H1 (cell line): ENCODE measurements around the gene BPIFB3. TPM values are rescaled to one million over a fixed set of nuclear protein-coding genes. Genes with fewer than 3 reads are reported as not detected.

ENCODE experiments used
- CTCF ChIA-PET: fragments of 300-600 bp; sonication (Branson Sonifier 250); formaldehyde crosslinking; loops from one replicate; lab custom pipeline; 2021; ENCODE audit not compliant: partially characterized antibody; lab: Charles Lee
- POLR2A ChIA-PET: fragments of 300-600 bp; sonication (Branson Sonifier 250); formaldehyde crosslinking; loops from one replicate; lab custom pipeline; 2021; ENCODE audit warnings: inconsistent platforms; ENCODE audit not compliant: partially characterized antibody; lab: Charles Lee
- DNase-seq, 2 experiments: peaks; one replicate each; pipeline versions ENCODE4 v3.0.0 to v3.0.0-alpha.2; 2010 to 2022; ENCODE audit warnings: low spot score in 2 of 2, low read depth in 1 of 2, mixed read lengths in 1 of 2
- FAIRE-seq: peaks from 2 replicates; lab custom pipeline; 2011; peaks lifted over from hg19 to GRCh38; lab: Jason Lieb, UNC
- H2AFZ ChIP-seq: 2 replicates; pipeline ENCODE4 v1.8.1; 2012; ENCODE audit warnings: low read length, inconsistent platforms
- H2AK5ac ChIP-seq: 2 replicates; pipeline ENCODE4 v1.6.1; 2013; ENCODE audit warnings: low read depth, low read length
- H2BK120ac ChIP-seq: replicated peaks from 2 replicates; pipeline ENCODE3; 2013; ENCODE audit warnings: low read depth, low read length, inconsistent platforms
- H2BK12ac ChIP-seq: 2 replicates; pipeline ENCODE4 v1.6.1; 2013; ENCODE audit warnings: low read depth, low read length
- H2BK15ac ChIP-seq: 2 replicates; pipeline ENCODE4 v1.6.1; 2013; ENCODE audit warnings: low read length
- H2BK20ac ChIP-seq: 2 replicates; pipeline ENCODE4 v1.6.1; 2013; ENCODE audit warnings: low read length
- H2BK5ac ChIP-seq: 2 replicates; pipeline ENCODE4 v1.6.1; 2013; ENCODE audit warnings: low read depth, low read length
- H3K14ac ChIP-seq: 2 replicates; pipeline ENCODE4 v1.6.1; 2013; ENCODE audit warnings: inconsistent platforms; ENCODE audit not compliant: insufficient read length
- H3K18ac ChIP-seq: 2 replicates; pipeline ENCODE4 v1.6.1; 2013; ENCODE audit warnings: low read length; ENCODE audit errors: extremely low read depth
- H3K23ac ChIP-seq: 2 replicates; pipeline ENCODE4 v1.6.1; 2013; ENCODE audit warnings: inconsistent platforms; ENCODE audit not compliant: insufficient read length
- H3K23me2 ChIP-seq: 2 replicates; pipeline ENCODE4 v1.6.1; 2013; ENCODE audit warnings: low read depth, low read length
- H3K27ac ChIP-seq: 2 replicates; pipeline ENCODE4 v1.6.1; 2011; ENCODE audit warnings: low read depth, low read length, inconsistent platforms
- H3K27me3 ChIP-seq, 4 experiments: replicated peaks in 1 of 4; 1 replicate in 1 of 4; 2 replicates in 3 of 4; pipeline versions ENCODE4 v1.6.1 to v1.8.1; 2011 to 2013; ENCODE audit warnings: low read length in 3 of 4, mild to moderate bottlenecking in 3 of 4, inconsistent platforms in 2 of 4, mixed read lengths in 2 of 4, moderate library complexity in 1 of 4; ENCODE audit not compliant: control insufficient read depth in 3 of 4, insufficient read depth in 3 of 4; ENCODE audit errors: extremely low read depth in 1 of 4
- H3K36me3 ChIP-seq, 4 experiments: 2 replicates each; pipeline versions ENCODE4 v1.6.1 to v1.8.1; 2011 to 2013; ENCODE audit warnings: mild to moderate bottlenecking in 4 of 4, low read length in 3 of 4, moderate library complexity in 2 of 4, control low read depth in 1 of 4, inconsistent platforms in 1 of 4; ENCODE audit not compliant: insufficient read depth in 4 of 4, control insufficient read depth in 2 of 4
- H3K4ac ChIP-seq: replicated peaks from 2 replicates; pipeline ENCODE3; 2013; ENCODE audit warnings: low read length, low read depth, mixed read lengths, inconsistent platforms; ENCODE audit not compliant: insufficient read length
- H3K4me1 ChIP-seq, 4 experiments: replicated peaks in 1 of 4; 1 replicate in 1 of 4; 2 replicates in 3 of 4; pipeline versions ENCODE4 v1.6.1 to v1.8.1; 2011 to 2013; ENCODE audit warnings: low read length in 3 of 4, inconsistent platforms in 2 of 4, mixed read lengths in 1 of 4; ENCODE audit not compliant: insufficient read depth in 4 of 4, control insufficient read depth in 3 of 4
- H3K4me2 ChIP-seq, 2 experiments: 2 replicates each; pipeline versions ENCODE4 v1.6.1 to v1.8.1; 2011 to 2013; ENCODE audit warnings: low read depth in 2 of 2, low read length in 2 of 2, control low read depth in 1 of 2, inconsistent platforms in 1 of 2, mild to moderate bottlenecking in 1 of 2; ENCODE audit not compliant: insufficient read depth in 1 of 2
- H3K4me3 ChIP-seq, 4 experiments: fragments of 200-600, 300-600 bp in 1 of 4; sonication (generic), shearing (Covaris generic), sonication (Bioruptor Twin) in 1 of 4; 2 replicates each; pipeline versions ENCODE4 v1.5.1 to v1.8.1; 2011 to 2016; ENCODE audit warnings: low read length in 4 of 4, low read depth in 3 of 4, control low read depth in 2 of 4, inconsistent platforms in 2 of 4, mild to moderate bottlenecking in 2 of 4, mixed read lengths in 1 of 4, moderate library complexity in 1 of 4; ENCODE audit not compliant: insufficient read depth in 2 of 4; ENCODE audit errors: extremely low read depth in 1 of 4
- H3K56ac ChIP-seq: replicated peaks from 2 replicates; pipeline ENCODE3; 2013; ENCODE audit warnings: low read depth, mild to moderate bottlenecking, mixed read lengths, low read length, inconsistent platforms; ENCODE audit not compliant: insufficient read length
- H3K79me1 ChIP-seq: 2 replicates; pipeline ENCODE4 v1.6.1; 2013; ENCODE audit warnings: low read depth, low read length, control low read depth
- H3K79me2 ChIP-seq, 2 experiments: 2 replicates each; pipeline versions ENCODE4 v1.6.1 to v1.8.1; 2012 to 2013; ENCODE audit warnings: low read length in 2 of 2, mild to moderate bottlenecking in 2 of 2, inconsistent platforms in 1 of 2; ENCODE audit not compliant: insufficient read depth in 2 of 2, control insufficient read depth in 1 of 2
- H3K9ac ChIP-seq, 4 experiments: replicated peaks in 1 of 4; 1 replicate in 1 of 4; 2 replicates in 3 of 4; pipeline versions ENCODE4 v1.6.1 to v1.8.1; 2011 to 2013; ENCODE audit warnings: low read depth in 3 of 4, low read length in 3 of 4, control low read depth in 2 of 4, mild to moderate bottlenecking in 2 of 4, moderate library complexity in 2 of 4, inconsistent platforms in 1 of 4; ENCODE audit errors: extremely low read depth in 1 of 4
- H3K9me3 ChIP-seq, 2 experiments: 2 replicates each; pipeline versions ENCODE4 v1.6.1 to v1.8.1; 2012 to 2013; ENCODE audit warnings: mild to moderate bottlenecking in 2 of 2, moderate library complexity in 2 of 2, control low read depth in 1 of 2, inconsistent platforms in 1 of 2, low read depth in 1 of 2, low read length in 1 of 2, mixed read lengths in 1 of 2; ENCODE audit not compliant: insufficient read depth in 2 of 2
- H4K20me1 ChIP-seq, 2 experiments: replicated peaks in 1 of 2; 2 replicates each; pipeline versions ENCODE3 to v1.8.1; 2011 to 2013; ENCODE audit warnings: inconsistent platforms in 2 of 2, low read length in 2 of 2, mild to moderate bottlenecking in 1 of 2; ENCODE audit not compliant: insufficient read depth in 2 of 2, control insufficient read depth in 1 of 2
- H4K5ac ChIP-seq: 2 replicates; pipeline ENCODE4 v1.6.1; 2013; ENCODE audit warnings: low read length, low read depth, mixed read lengths, inconsistent platforms; ENCODE audit not compliant: insufficient read length
- H4K8ac ChIP-seq: 2 replicates; pipeline ENCODE4 v1.8.0; 2013; ENCODE audit warnings: mild to moderate bottlenecking, moderate library complexity, low read length, inconsistent platforms; ENCODE audit not compliant: insufficient read depth; ENCODE audit errors: extremely low read depth
- H4K91ac ChIP-seq: replicated peaks from 2 replicates; pipeline ENCODE3; 2013; ENCODE audit warnings: low read length, mixed read lengths, inconsistent platforms; ENCODE audit not compliant: insufficient read length
- EP300 ChIP-seq, 2 experiments: IDR thresholded peaks; 1 replicate in 1 of 2; 2 replicates in 1 of 2; pipeline ENCODE4 v1.6.1; 2011 to 2012; ENCODE audit warnings: low read depth in 2 of 2, low read length in 2 of 2, mild to moderate bottlenecking in 2 of 2, borderline replicate concordance in 1 of 2, inconsistent platforms in 1 of 2, moderate library complexity in 1 of 2
- KDM4A ChIP-seq: IDR thresholded peaks from one replicate; pipeline ENCODE4 v1.7.1; 2012; ENCODE audit warnings: low read depth, mild to moderate bottlenecking, moderate library complexity, low read length, inconsistent platforms; ENCODE audit not compliant: severe bottlenecking
- SP4 ChIP-seq: IDR thresholded peaks from 2 replicates; pipeline ENCODE4 v1.6.1; 2012; ENCODE audit warnings: low read length, inconsistent platforms
- SRF ChIP-seq: IDR thresholded peaks from 2 replicates; pipeline ENCODE4 v1.6.1; 2011; ENCODE audit warnings: mild to moderate bottlenecking, low read depth, low read length, moderate library complexity
- WGBS, 2 experiments: shearing (Covaris generic) in 1 of 2; methylation state at CpG; one replicate each; pipeline versions ENCODE4 v1.1.6 to v1.1.7; 2013 to 2015; ENCODE audit warnings: low lambda C conversion rate in 2 of 2, mixed read lengths in 2 of 2, inconsistent platforms in 1 of 2, low coverage in 1 of 2, missing lambda C conversion rate in 1 of 2; ENCODE audit not compliant: insufficient replicate concordance in 2 of 2, insufficient coverage in 1 of 2, insufficient read length in 1 of 2; ENCODE audit errors: extremely low coverage in 1 of 2, missing lambda C conversion rate in 1 of 2; 5-methylcytosine and 5-hydroxymethylcytosine counted together
- polyA plus RNA-seq, 7 experiments: library from polyadenylated mRNA; depleted of rRNA in 3 of 7; stranded (reverse) in 5 of 7; unstranded in 2 of 7; fragments of >200 nt in 5 of 7; fragments of 200-250 nt in 2 of 7; gene quantifications; 1 replicate in 5 of 7; 2 replicates in 1 of 7; 4 replicates in 1 of 7; pipeline versions ENCODE4 v1.2.1 to v1.2.3, GENCODE V29; 2011 to 2013; ENCODE audit warnings: missing spikeins in 2 of 7, mixed read lengths in 2 of 7
- total RNA-seq: library from RNA; stranded (reverse); fragmentation: NEBNext Ultra II Directional; extraction: Animal tissue kit (Norgen Biotek cat#: 25700); gene quantifications from 2 replicates; pipeline ENCODE4 v1.2.1, GENCODE V29; 2021

Gene BPIFB3
- total and polyA plus RNA-seq, 2 of the 8 experiments (the other 6 are each of a cell fraction or from before 2014, with no cell fraction given): not detected

DNA sequence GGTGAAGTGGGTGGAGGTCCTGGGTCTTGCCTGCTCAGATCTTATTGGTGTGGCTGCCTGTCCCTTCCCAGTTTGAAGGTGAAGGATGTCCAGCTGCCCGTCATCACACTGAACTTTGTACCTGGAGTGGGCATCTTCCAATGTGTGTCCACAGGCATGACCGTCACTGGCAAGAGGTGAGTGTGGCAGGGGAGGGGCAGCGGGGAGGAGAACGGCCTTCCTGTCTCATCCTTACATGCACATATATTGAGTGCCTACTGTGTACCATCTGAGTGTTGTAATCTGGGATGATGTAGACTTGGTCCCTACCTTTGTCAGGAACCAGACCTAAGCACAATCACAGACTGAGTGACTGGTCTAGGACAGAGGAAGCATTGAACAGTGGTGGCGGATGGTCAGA lies 19.6 kb upstream of the BPIFB3 start:
- Histone ChIP-seq H3K9ac (no peak overlapping the region), H3K79me2 (no peaks in the 10 kb centered on the region), H3K14ac (no peak overlapping the region), H3K4me3 (no peak overlapping the region), H2AFZ (no peak overlapping the region), H3K9me3 (no peaks in the 10 kb centered on the region), H3K4me1 (no peaks in the 10 kb centered on the region), H4K8ac (no peak overlapping the region), H3K23ac (no peak overlapping the region), H2AK5ac (no peak overlapping the region), H3K79me1 (no peaks in the 10 kb centered on the region), H3K18ac (no peak overlapping the region), H3K27ac (no peak overlapping the region), H2BK20ac (no peak overlapping the region), H2BK120ac (no peak overlapping the region), H4K91ac (no peak overlapping the region), H3K23me2 (peaks cover 7% of the 10 kb centered on the region; the same call in 1 of the 2 replicates), H2BK5ac (no peak overlapping the region), H3K4me2 (no peak overlapping the region), H3K27me3 (no peaks in the 10 kb centered on the region), H3K4ac (no peak overlapping the region), H3K56ac (no peak overlapping the region), H4K5ac (no peak overlapping the region), H4K20me1 (no peaks in the 10 kb centered on the region), H2BK15ac (no peak overlapping the region), H2BK12ac (no peak overlapping the region), H3K36me3 (no peaks in the 10 kb centered on the region)
- TF ChIP-seq EP300 (IDR thresholded peaks at IDR 0.05; ENCODE audit: borderline replicate concordance in 1 of 2, low read depth in 2 of 2, low read length in 2 of 2) (no peak), SP4 (no peak), KDM4A (no peak), SRF (no peak)
- WGBS, 2 experiments: 78% methylated on average over 5 of the region's 5 CpGs; no CpG with 5 or more reads in 1 of the 2 experiments
- ChIA-PET CTCF (no interaction called here), POLR2A (no interaction called here)
- DNase-seq (no peak), FAIRE-seq (no peak)
